ENCODE results near the gene HUNK. TPM values are rescaled to one million over a fixed set of nuclear protein-coding genes. Genes with fewer than 3 reads are reported as not detected.

HUNK gene
- total RNA-seq, 2 experiments from 2014 or later, result 0.21 to 0.24 TPM

- Mint-ChIP-seq H3K4me1 (ENCODE audit: low read depth) (no peaks in the 10 kb centered on the region), H3K36me3 (ENCODE audit: low read depth) (no peaks in the 10 kb centered on the region), H3K9me3 (ENCODE audit: insufficient read depth) (no peaks in the 10 kb centered on the region), H3K27ac (no peak overlapping the region), H3K27me3 (ENCODE audit: low read depth) (no peaks in the 10 kb centered on the region), H3K4me3 (no peak overlapping the region)
- CTCF ChIA-PET, result no interaction called here
- ATAC-seq (no peak), DNase-seq (no peak)
- POLR2A ChIA-PET, result no interaction called here
These were observed 44.3 kb downstream of the HUNK start for GRCh38 chr21:31917108-31917507.

GRCh38 chr21:31918250-31918775 lies 45.5 kb downstream of the HUNK start:
- ATAC-seq (no peak), DNase-seq (no peak)
- H3K9me3 Mint-ChIP-seq (ENCODE audit: insufficient read depth), result no peaks in the 10 kb centered on the region
- H3K27me3 Mint-ChIP-seq (ENCODE audit: low read depth), result no peaks in the 10 kb centered on the region
- no peaks in the 10 kb centered on the region for H3K4me1 Mint-ChIP-seq (ENCODE audit: low read depth)
- H3K27ac Mint-ChIP-seq, result no peak overlapping the region
- CTCF ChIA-PET, result no interaction called here
- H3K4me3 Mint-ChIP-seq, result no peak overlapping the region
- H3K36me3 Mint-ChIP-seq (ENCODE audit: low read depth), result no peaks in the 10 kb centered on the region
- POLR2A ChIA-PET, result no interaction called here

- no peak overlapping the region for H3K27ac Mint-ChIP-seq
- no peaks in the 10 kb centered on the region for H3K27me3 Mint-ChIP-seq (ENCODE audit: low read depth)
- no peaks in the 10 kb centered on the region for H3K4me1 Mint-ChIP-seq (ENCODE audit: low read depth)
- no peaks in the 10 kb centered on the region for H3K9me3 Mint-ChIP-seq (ENCODE audit: insufficient read depth)
- ATAC-seq (no peak), DNase-seq (no peak)
- ChIA-PET CTCF (no interaction called here), POLR2A (no interaction called here)
- no peak overlapping the region for H3K4me3 Mint-ChIP-seq
- H3K36me3 Mint-ChIP-seq (ENCODE audit: low read depth), result no peaks in the 10 kb centered on the region
These were observed 47.5 kb downstream of the HUNK start for GRCh38 chr21:31920275-31920674.

- Mint-ChIP-seq H3K4me3 (no peak overlapping the region), H3K4me1 (ENCODE audit: low read depth) (no peaks in the 10 kb centered on the region), H3K27ac (no peak overlapping the region), H3K9me3 (ENCODE audit: insufficient read depth) (no peaks in the 10 kb centered on the region), H3K27me3 (ENCODE audit: low read depth) (no peaks in the 10 kb centered on the region), H3K36me3 (ENCODE audit: low read depth) (no peaks in the 10 kb centered on the region)
- ATAC-seq, result no peak
- ChIA-PET CTCF (no interaction called here), POLR2A (no interaction called here)
- DNase-seq, result no peak
These were observed 48.3 kb downstream of the HUNK start for GRCh38 chr21:31921079-31921478.

GRCh38 chr21:31922881-31923280 lies 50.1 kb downstream of the HUNK start:
- no peak overlapping the region for H3K4me3 Mint-ChIP-seq
- no peak overlapping the region for H3K27ac Mint-ChIP-seq
- no peak for ATAC-seq
- no peaks in the 10 kb centered on the region for H3K4me1 Mint-ChIP-seq (ENCODE audit: low read depth)
- H3K9me3 Mint-ChIP-seq (ENCODE audit: insufficient read depth), result no peaks in the 10 kb centered on the region
- H3K36me3 Mint-ChIP-seq (ENCODE audit: low read depth), result no peaks in the 10 kb centered on the region
- POLR2A ChIA-PET, result no interaction called here
- CTCF ChIA-PET, result no interaction called here
- H3K27me3 Mint-ChIP-seq (ENCODE audit: low read depth), result no peaks in the 10 kb centered on the region
- DNase-seq, result no peak

GRCh38 chr21:31923756-31924155 lies 50.9 kb downstream of the HUNK start:
- DNase-seq, result no peak
- no peaks in the 10 kb centered on the region for H3K4me1 Mint-ChIP-seq (ENCODE audit: low read depth)
- no peaks in the 10 kb centered on the region for H3K36me3 Mint-ChIP-seq (ENCODE audit: low read depth)
- no peaks in the 10 kb centered on the region for H3K27me3 Mint-ChIP-seq (ENCODE audit: low read depth)
- ChIA-PET CTCF (no interaction called here), POLR2A (no interaction called here)
- ATAC-seq, result no peak
- H3K9me3 Mint-ChIP-seq (ENCODE audit: insufficient read depth), result no peaks in the 10 kb centered on the region
- H3K27ac Mint-ChIP-seq, result no peak overlapping the region
- no peak overlapping the region for H3K4me3 Mint-ChIP-seq

GRCh38 chr21:31924548-31924947 lies 51.7 kb downstream of the HUNK start:
- no peak overlapping the region for H3K27ac Mint-ChIP-seq
- no peak overlapping the region for H3K4me3 Mint-ChIP-seq
- no peak for DNase-seq
- no peaks in the 10 kb centered on the region for H3K36me3 Mint-ChIP-seq (ENCODE audit: low read depth)
- ChIA-PET CTCF (no interaction called here), POLR2A (no interaction called here)
- H3K4me1 Mint-ChIP-seq (ENCODE audit: low read depth), result no peaks in the 10 kb centered on the region
- no peak for ATAC-seq
- H3K9me3 Mint-ChIP-seq (ENCODE audit: insufficient read depth), result no peaks in the 10 kb centered on the region
- H3K27me3 Mint-ChIP-seq (ENCODE audit: low read depth), result no peaks in the 10 kb centered on the region

- ChIA-PET CTCF (no interaction called here), POLR2A (no interaction called here)
- Mint-ChIP-seq H3K4me3 (no peak overlapping the region), H3K9me3 (ENCODE audit: insufficient read depth) (no peaks in the 10 kb centered on the region), H3K27ac (no peak overlapping the region), H3K4me1 (ENCODE audit: low read depth) (no peaks in the 10 kb centered on the region), H3K36me3 (ENCODE audit: low read depth) (no peaks in the 10 kb centered on the region), H3K27me3 (ENCODE audit: low read depth) (no peaks in the 10 kb centered on the region)
- ATAC-seq (no peak), DNase-seq (no peak)
These were observed 53.7 kb downstream of the HUNK start for GRCh38 chr21:31926498-31926897.

- CTCF ChIA-PET, result no interaction called here
- Mint-ChIP-seq H3K36me3 (ENCODE audit: low read depth) (no peaks in the 10 kb centered on the region), H3K27ac (no peak overlapping the region), H3K4me1 (ENCODE audit: low read depth) (no peaks in the 10 kb centered on the region), H3K4me3 (no peak overlapping the region), H3K27me3 (ENCODE audit: low read depth) (no peaks in the 10 kb centered on the region), H3K9me3 (ENCODE audit: insufficient read depth) (no peaks in the 10 kb centered on the region)
- DNase-seq, result no peak
- POLR2A ChIA-PET, result no interaction called here
- ATAC-seq, result no peak
These were observed 55.0 kb downstream of the HUNK start for GRCh38 chr21:31927689-31928353.

GRCh38 chr21:31928656-31929055 lies 55.8 kb downstream of the HUNK start:
- Mint-ChIP-seq H3K9me3 (ENCODE audit: insufficient read depth) (no peaks in the 10 kb centered on the region), H3K4me1 (ENCODE audit: low read depth) (no peaks in the 10 kb centered on the region), H3K27me3 (ENCODE audit: low read depth) (no peaks in the 10 kb centered on the region), H3K27ac (no peak overlapping the region), H3K4me3 (no peak overlapping the region), H3K36me3 (ENCODE audit: low read depth) (no peaks in the 10 kb centered on the region)
- ChIA-PET CTCF (no interaction called here), POLR2A (no interaction called here)
- ATAC-seq, result no peak
- no peak for DNase-seq

- Mint-ChIP-seq H3K27ac (no peak overlapping the region), H3K4me1 (ENCODE audit: low read depth) (no peaks in the 10 kb centered on the region), H3K4me3 (no peak overlapping the region), H3K27me3 (ENCODE audit: low read depth) (no peaks in the 10 kb centered on the region), H3K9me3 (ENCODE audit: insufficient read depth) (no peaks in the 10 kb centered on the region), H3K36me3 (ENCODE audit: low read depth) (no peaks in the 10 kb centered on the region)
- POLR2A ChIA-PET, result no interaction called here
- no peak for ATAC-seq
- DNase-seq, result no peak
- CTCF ChIA-PET, result no interaction called here
These were observed 56.7 kb downstream of the HUNK start for GRCh38 chr21:31929548-31929947.

GRCh38 chr21:31930001-31930400 lies 57.2 kb downstream of the HUNK start:
- no peak for ATAC-seq
- CTCF ChIA-PET, result no interaction called here
- POLR2A ChIA-PET, result no interaction called here

More at GRCh38 chr21:31930001-31930400, 57.2 kb downstream of the HUNK start:
- DNase-seq, result no peak
- no peaks in the 10 kb centered on the region for H3K4me1 Mint-ChIP-seq (ENCODE audit: low read depth)
- H3K27ac Mint-ChIP-seq, result no peak overlapping the region
- no peak overlapping the region for H3K4me3 Mint-ChIP-seq
- no peaks in the 10 kb centered on the region for H3K27me3 Mint-ChIP-seq (ENCODE audit: low read depth)
- H3K36me3 Mint-ChIP-seq (ENCODE audit: low read depth), result no peaks in the 10 kb centered on the region
- no peaks in the 10 kb centered on the region for H3K9me3 Mint-ChIP-seq (ENCODE audit: insufficient read depth)

All from activated CD8-positive, alpha-beta T cell treated with anti-CD3 and anti-CD28 coated beads, Interleukin-2, amount 10 ng/mL, durations not matched to agents 7 days and 5 days (primary cell).